Pulmonary artery endothelial cell (primary cell): Measurements from ENCODE around the gene TDP2. TPM values are rescaled to one million over a fixed set of nuclear protein-coding genes. Genes with fewer than 3 reads are reported as not detected.
"Not testable (repeated sequence)": the region's sequence is repeated elsewhere in the genome, so short reads cannot be mapped to it uniquely, and the experiment has no call there.

Experiments
- DNase-seq: peaks from one replicate; pipeline ENCODE4 v3.0.0-alpha.2; 2011; ENCODE audit warnings: low read depth, low spot score
- total RNA-seq: library from RNA; depleted of rRNA; stranded (reverse); fragments of >200 nt; gene quantifications from 2 replicates; pipeline ENCODE4 v1.2.3, GENCODE V29; 2014

TDP2 gene, protein sequence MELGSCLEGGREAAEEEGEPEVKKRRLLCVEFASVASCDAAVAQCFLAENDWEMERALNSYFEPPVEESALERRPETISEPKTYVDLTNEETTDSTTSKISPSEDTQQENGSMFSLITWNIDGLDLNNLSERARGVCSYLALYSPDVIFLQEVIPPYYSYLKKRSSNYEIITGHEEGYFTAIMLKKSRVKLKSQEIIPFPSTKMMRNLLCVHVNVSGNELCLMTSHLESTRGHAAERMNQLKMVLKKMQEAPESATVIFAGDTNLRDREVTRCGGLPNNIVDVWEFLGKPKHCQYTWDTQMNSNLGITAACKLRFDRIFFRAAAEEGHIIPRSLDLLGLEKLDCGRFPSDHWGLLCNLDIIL
- 25.4 and 34.8 TPM in 2 replicates for total RNA-seq

DNA sequence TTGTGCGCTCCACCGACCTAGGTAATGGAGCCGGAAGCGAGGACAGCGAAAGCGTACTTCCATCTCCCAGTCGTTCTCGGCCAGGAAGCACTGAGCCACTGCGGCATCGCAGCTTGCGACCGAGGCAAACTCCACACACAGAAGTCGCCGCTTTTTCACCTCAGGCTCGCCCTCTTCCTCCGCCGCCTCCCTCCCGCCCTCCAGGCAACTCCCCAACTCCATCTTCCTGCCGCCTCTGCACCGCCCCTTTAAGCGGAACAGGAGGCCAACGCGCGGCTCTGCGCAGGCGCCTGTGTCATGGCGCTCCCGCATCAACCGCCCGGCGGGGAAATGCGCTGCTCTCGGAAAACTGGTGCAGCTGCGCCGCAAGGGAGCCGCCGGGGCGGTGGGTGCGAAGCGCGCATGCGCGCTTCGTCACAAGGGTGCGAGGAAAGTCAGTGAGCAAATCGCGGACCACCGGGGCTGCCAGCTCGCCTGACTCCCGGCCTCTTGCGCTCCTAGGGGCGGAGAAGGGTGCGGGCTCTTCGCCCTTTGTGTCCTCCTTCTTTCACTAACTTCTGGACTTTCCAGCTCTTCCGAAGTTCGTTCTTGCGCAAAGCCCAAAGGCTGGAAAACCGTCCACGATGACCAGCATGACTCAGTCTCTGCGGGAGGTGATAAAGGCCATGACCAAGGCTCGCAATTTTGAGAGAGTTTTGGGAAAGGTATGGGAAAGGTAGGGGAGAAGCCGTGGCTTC lies at the start of gene TDP2, which contains the start of gene ACOT13:
TSS of gene TDP2 (minus strand) at position 259 of the 737 bp plus-strand sequence. CDS start at position 222, 37 bp downstream.
TSS of gene ACOT13 (plus strand) at position 437 of the 737 bp plus-strand sequence. CDS start at position 624, 187 bp downstream.
- DNase-seq = peak; percentile 88

GRCh38 chr6:24710519-24711303 lies 44.0 kb upstream of the TDP2 start:
- DNase-seq = no peak

DNA sequence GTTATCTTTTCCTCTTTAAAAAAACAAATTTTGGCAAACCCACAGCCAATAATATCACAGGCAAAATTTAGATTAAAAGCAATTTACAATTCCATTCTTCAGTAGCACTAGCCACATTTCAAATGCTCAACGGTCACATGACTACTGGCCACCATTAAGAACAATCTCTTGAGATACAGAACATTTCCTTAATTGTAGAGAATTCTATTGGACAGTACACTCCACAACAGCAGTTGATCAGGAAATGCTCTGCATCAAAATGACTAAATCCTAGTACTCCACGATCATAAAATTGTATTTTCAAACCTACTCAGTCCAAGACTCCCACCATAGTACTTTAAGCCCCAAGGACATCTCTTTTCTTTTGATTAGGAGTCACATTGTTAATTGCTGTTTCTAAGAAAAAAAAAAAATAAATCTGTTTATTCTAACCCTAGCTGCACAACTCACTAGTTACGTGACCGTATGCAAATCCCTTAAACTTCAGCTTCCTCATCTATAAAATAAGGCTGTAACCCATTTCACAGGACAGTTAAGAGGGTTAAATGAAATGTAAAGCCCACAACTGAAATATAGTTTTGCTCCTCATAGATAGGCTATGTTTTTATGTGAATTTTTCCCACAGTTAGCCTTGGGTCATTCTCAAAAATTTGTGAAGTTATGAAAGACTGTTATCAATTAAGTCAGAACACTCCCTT lies 42.5 kb upstream of the TDP2 start:
- no peak for DNase-seq

- no peak for DNase-seq
Measured at GRCh38 chr6:24708612-24709011, 41.9 kb upstream of the TDP2 start.

DNA sequence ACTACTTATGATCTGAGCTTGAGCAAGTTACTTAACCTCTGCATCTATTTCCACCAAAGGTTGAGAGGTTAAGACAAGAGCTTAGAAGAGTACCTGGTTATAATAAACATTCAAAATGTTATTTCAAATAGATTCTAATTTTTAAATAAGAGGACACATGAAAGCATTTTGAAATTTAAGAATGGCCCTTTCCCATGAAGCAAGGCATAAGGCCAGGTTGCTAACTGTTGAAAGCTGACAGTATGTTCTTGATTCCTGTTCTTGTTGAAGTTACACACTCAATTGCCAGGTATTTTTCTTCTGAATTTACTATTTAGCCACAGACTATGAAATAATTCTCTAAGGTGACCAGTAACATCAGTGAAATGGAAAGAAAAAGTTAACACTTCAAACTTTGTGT lies 37.8 kb upstream of the TDP2 start:
- DNase-seq = no peak

GRCh38 chr6:24702720-24703282 lies 36.1 kb upstream of the TDP2 start:
- no peak for DNase-seq

- no peak for DNase-seq
Measured at GRCh38 chr6:24699521-24700359, 33.0 kb upstream of the TDP2 start.

GRCh38 chr6:24696097-24696496 lies 29.4 kb upstream of the TDP2 start:
- DNase-seq = no peak

DNA sequence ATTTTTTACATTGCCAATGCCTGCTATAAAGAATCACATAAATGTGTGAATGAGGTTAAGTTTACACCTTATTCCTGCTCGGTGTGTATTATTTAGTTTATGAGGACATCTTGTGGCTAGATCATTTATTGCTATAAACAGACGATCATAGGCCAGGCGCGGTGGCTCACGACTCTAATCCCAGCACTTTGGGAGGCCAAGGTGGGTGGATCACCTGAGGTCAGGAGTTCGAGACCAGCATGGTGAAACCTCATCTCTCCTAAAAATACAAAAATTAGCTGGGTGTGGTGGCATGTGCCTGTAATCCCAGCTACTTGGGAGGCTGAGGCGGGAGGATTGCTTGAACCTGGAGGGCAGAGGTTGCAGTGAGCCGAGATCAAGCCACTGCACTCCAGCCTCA lies 28.9 kb upstream of the TDP2 start:
- DNase-seq = not testable (repeated sequence)

DNA sequence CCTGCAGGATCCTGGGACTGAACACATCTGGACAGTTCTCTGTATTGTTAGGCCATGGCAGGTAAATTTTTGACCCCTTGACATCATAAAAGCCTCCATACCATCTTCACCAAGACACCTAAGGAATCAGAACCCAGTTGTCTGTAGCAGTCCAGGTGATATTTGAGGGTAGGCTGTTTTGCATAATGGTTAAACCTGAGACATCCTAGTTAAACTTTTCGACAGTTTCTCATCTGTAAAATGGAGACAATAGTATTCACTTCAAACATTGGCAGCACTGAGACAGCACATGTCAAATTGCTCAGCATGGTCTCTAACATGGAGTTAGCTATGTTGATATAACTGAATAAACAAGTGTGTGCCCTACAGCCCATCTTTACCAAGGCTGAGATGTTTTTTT lies 27.5 kb upstream of the TDP2 start:
- no peak for DNase-seq

DNA sequence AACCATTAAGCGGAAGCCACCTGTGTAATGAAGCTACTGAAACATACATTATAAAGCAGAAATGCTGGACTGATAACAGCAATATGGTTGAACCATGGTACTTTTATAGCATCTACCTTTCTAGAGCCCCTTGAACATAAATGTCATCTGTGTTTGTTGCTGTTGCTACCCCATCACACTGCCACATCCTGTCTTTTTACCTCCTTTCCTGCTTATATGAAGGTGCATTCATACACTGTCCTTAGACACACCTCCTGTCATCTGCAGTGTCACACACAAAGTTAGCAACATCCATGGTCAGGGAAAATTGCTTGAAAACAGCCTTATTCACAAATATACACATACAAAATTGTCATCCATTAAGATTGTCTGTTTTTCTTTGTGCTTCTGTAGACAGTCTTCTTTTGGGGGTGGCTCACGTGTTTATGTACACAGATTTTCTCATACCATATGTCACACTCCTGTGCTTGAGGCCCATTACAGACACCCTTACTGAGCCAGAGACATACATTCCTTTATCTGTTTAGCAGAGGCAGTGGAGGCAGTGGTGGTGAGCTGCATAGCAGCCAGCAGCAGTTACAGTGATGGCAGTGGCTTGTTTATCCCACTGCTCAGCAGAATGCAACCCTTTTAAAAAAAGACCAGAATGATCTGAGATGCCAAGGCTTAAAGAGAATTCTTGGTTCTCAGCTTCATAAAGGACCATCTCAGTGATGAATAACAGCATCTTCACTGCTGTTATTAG lies 26.3 kb upstream of the TDP2 start:
- no peak for DNase-seq

DNA sequence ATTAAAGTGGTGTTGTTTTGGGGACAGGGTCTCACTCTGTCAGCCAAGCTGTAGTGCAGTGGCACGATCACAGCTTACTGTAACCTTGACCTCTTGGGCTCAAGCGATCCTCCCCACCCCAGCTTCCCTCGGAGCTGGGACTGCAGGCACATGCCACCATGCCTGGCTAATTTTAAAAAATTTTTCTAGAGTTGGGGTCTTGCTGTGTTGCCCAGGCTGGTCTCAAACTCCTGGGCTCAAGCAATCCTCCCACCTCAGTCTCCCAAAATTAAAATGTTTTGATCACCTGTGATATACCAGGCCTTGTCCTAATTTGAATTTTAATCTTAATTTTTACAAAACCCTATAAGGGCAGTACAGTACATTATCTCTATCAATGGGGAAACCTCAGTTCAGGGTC lies 25.7 kb upstream of the TDP2 start:
- DNase-seq = no peak

GRCh38 chr6:24692003-24692402 lies 25.3 kb upstream of the TDP2 start:
- no peak for DNase-seq

DNA sequence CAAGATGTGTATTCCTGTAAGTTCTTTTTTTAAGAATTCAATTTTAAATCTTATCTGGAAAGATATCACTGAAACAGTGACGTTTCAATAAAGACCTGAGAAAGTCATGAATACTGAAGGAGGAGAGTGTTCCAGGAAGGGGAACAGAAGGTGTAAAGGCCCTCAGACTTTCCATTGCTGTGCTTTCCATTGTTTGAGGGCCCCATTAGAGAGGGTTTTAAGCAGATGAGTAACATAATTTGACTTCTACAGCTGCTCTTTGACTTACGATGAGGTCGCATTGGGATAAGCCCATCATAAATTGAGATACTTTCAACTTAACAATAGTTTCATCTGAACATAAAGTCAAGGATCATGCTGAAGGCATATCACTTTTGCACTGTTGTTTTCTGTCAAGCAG lies 24.9 kb upstream of the TDP2 start:
- no peak for DNase-seq

DNA sequence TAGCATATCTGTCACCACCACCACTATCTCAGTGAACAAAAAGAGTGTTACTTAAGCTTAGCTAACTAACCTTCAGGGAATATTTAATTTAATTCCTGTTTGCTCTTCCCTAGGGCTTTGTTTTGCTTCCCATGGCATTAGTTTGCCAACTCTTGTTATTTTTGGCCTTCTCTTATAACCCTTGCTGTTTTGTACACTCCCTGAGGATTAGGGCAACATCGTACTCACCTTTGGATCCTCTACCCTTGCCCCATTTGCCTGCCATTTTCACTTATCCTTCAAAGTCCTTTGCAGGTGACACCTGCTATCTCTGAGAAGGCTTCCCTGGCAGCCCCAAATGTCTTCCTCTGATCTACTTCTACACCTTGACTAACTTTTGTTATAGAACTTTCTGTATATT lies 23.9 kb upstream of the TDP2 start:
- DNase-seq = no peak

DNA sequence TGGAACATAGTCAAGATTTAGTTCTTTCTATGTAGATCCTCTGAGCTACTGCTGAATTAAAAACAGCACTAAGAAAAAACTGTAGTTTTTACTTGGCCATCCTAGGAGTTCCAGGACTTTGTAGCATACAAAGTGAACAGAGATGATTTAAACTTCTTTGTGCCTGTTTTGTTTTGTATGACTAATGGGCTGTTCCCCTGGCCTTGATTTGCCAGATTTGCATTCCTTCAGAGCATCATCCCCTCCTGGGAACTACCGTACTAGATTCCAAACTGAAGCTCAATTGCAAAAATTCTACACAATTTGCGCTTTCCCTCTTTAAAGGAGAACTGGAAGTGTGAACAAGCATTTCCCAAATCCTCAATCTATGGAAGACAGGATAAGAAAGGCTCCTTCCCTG lies 23.3 kb upstream of the TDP2 start:
- no peak for DNase-seq

DNA sequence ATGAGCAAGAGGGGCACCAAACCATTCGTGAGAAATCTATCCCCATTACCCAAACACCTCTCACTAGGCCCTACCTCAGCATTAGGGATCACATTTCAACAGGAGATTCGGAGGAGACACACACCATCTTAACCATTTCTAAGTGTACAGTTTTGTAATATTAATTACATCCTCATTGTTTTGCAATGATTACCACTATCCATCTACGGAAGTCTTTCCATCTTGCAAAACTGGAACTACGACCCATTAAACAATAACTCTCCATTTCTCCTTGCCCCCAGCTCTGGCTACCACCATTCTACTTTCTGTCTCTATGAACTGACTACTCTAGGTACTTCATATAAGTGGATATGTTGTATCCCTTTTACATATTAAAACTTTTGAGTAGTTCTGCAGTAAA lies 20.2 kb upstream of the TDP2 start:
- no peak for DNase-seq

DNA sequence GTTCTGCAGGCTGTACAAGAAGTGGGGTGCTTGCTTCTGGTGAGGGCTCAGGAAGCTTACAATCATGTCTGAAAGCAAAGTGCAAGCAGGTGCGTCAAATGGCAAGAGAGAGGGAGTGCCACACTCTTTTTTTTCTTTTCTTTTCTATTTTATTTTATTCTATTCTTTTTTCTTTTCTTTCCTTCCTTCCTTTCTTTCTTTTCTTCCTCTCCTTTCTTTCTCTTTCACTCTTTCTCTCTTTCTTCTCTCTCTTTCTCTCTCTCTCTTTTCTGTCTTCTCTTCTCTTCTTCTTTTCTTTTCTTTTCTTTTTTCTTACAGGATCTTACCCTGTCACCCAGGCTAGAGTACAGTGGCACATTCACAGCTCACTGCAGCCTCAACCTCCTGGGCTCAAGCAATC lies 19.7 kb upstream of the TDP2 start:
- no peak for DNase-seq
